ENCODE results near the gene SLC2A2. TPM values are rescaled to one million over a fixed set of nuclear protein-coding genes. Genes with fewer than 3 reads are reported as not detected.

SLC2A2 gene
- polyA plus RNA-seq (2013, experiment 1 of 2), result not detected
- polyA plus RNA-seq (2013, experiment 2 of 2), result not detected

GRCh38 chr3:171026597-171027293 lies at the start of gene SLC2A2:
Gene SLC2A2, minus strand, starts transcription at chr3:171026720. Its CDS starts 50 bp downstream, at chr3:171026670.
- 87% methylated on average over 4 of the region's 4 CpGs for WGBS

GRCh38 chr3:171072432-171072831 lies 45.9 kb upstream of the SLC2A2 start:
- Histone ChIP-seq H3K9me3 (ENCODE audit: insufficient read depth, low read depth, low read length) (no peaks in the 10 kb centered on the region), H3K36me3 (ENCODE audit: insufficient read depth, low read length) (peaks cover 5% of the 10 kb centered on the region; the same call in 1 of the 2 replicates), H3K27me3 (ENCODE audit: insufficient read depth, low read length) (no peaks in the 10 kb centered on the region), H3K27ac (ENCODE audit: low read depth, low read length) (no peak overlapping the region), H3K4me3 (ENCODE audit: low read length) (no peak overlapping the region), H3K9ac (ENCODE audit: low read depth, low read length) (no peak overlapping the region), H3K4me1 (ENCODE audit: insufficient read depth, low read length) (no peaks in the 10 kb centered on the region)

More at GRCh38 chr3:171026597-171027293, at the start of gene SLC2A2:
- Histone ChIP-seq H3K36me3 (ENCODE audit: insufficient read depth, low read length) (no peaks in the 10 kb centered on the region), H3K27ac (ENCODE audit: low read depth, low read length) (no peak within 1 kb of the TSS), H3K4me1 (ENCODE audit: insufficient read depth, low read length) (no peaks in the 10 kb centered on the region), H3K4me3 (ENCODE audit: low read length) (no peak within 1 kb of the TSS), H3K9me3 (ENCODE audit: insufficient read depth, low read depth, low read length) (no peaks in the 10 kb centered on the region), H3K9ac (ENCODE audit: low read depth, low read length) (no peak within 1 kb of the TSS), H3K27me3 (ENCODE audit: insufficient read depth, low read length) (peaks cover 27% of the 10 kb centered on the region)

GRCh38 chr3:171068658-171069057 lies 42.1 kb upstream of the SLC2A2 start:
- no peaks in the 10 kb centered on the region for H3K4me1 ChIP-seq (ENCODE audit: insufficient read depth, low read length)
- H3K36me3 ChIP-seq (ENCODE audit: insufficient read depth, low read length), result peaks cover 10% of the 10 kb centered on the region
- no peak overlapping the region for H3K9ac ChIP-seq (ENCODE audit: low read depth, low read length)
- no peaks in the 10 kb centered on the region for H3K27me3 ChIP-seq (ENCODE audit: insufficient read depth, low read length)
- no peaks in the 10 kb centered on the region for H3K9me3 ChIP-seq (ENCODE audit: insufficient read depth, low read depth, low read length)
- WGBS, result 96% methylated on average over 2 of the region's 3 CpGs
- H3K27ac ChIP-seq (ENCODE audit: low read depth, low read length), result no peak overlapping the region
- H3K4me3 ChIP-seq (ENCODE audit: low read length), result no peak overlapping the region

- WGBS, result 93% methylated on average over 6 of the region's 6 CpGs
- Histone ChIP-seq H3K27ac (ENCODE audit: low read depth, low read length) (no peak overlapping the region), H3K36me3 (ENCODE audit: insufficient read depth, low read length) (peaks cover 10% of the 10 kb centered on the region), H3K9ac (ENCODE audit: low read depth, low read length) (no peak overlapping the region), H3K4me1 (ENCODE audit: insufficient read depth, low read length) (peaks cover 13% of the 10 kb centered on the region), H3K4me3 (ENCODE audit: low read length) (no peak overlapping the region), H3K9me3 (ENCODE audit: insufficient read depth, low read depth, low read length) (no peaks in the 10 kb centered on the region), H3K27me3 (ENCODE audit: insufficient read depth, low read length) (no peaks in the 10 kb centered on the region)
These were observed 39.7 kb upstream of the SLC2A2 start for GRCh38 chr3:171066206-171066605.

- H3K4me3 ChIP-seq (ENCODE audit: low read length), result no peak overlapping the region
- WGBS, result 98% methylated on average over 1 of the region's 1 CpG
These were observed 39.2 kb upstream of the SLC2A2 start for GRCh38 chr3:171065732-171066131.

GRCh38 chr3:171064461-171064860 lies 37.9 kb upstream of the SLC2A2 start:
- Histone ChIP-seq H3K9ac (ENCODE audit: low read depth, low read length) (no peak overlapping the region), H3K9me3 (ENCODE audit: insufficient read depth, low read depth, low read length) (no peaks in the 10 kb centered on the region), H3K27me3 (ENCODE audit: insufficient read depth, low read length) (no peaks in the 10 kb centered on the region), H3K4me1 (ENCODE audit: insufficient read depth, low read length) (peaks cover 15% of the 10 kb centered on the region), H3K4me3 (ENCODE audit: low read length) (no peak overlapping the region), H3K36me3 (ENCODE audit: insufficient read depth, low read length) (peaks cover 7% of the 10 kb centered on the region), H3K27ac (ENCODE audit: low read depth, low read length) (no peak overlapping the region)
- 91% methylated on average over 2 of the region's 2 CpGs for WGBS

More at GRCh38 chr3:171065732-171066131, 39.2 kb upstream of the SLC2A2 start:
- no peaks in the 10 kb centered on the region for H3K9me3 ChIP-seq (ENCODE audit: insufficient read depth, low read depth, low read length)
- no peak overlapping the region for H3K27ac ChIP-seq (ENCODE audit: low read depth, low read length)
- no peak overlapping the region for H3K9ac ChIP-seq (ENCODE audit: low read depth, low read length)
- peaks cover 15% of the 10 kb centered on the region for H3K4me1 ChIP-seq (ENCODE audit: insufficient read depth, low read length)
- H3K27me3 ChIP-seq (ENCODE audit: insufficient read depth, low read length), result no peaks in the 10 kb centered on the region
- peaks cover 10% of the 10 kb centered on the region for H3K36me3 ChIP-seq (ENCODE audit: insufficient read depth, low read length)

GRCh38 chr3:171061749-171062148 lies 35.2 kb upstream of the SLC2A2 start:
- H3K4me3 ChIP-seq (ENCODE audit: low read length), result no peak overlapping the region
- no CpG with 5 or more reads among the region's 1 CpG for WGBS

GRCh38 chr3:171059978-171060377 lies 33.5 kb upstream of the SLC2A2 start:
- Histone ChIP-seq H3K4me1 (ENCODE audit: insufficient read depth, low read length) (peaks cover 15% of the 10 kb centered on the region), H3K4me3 (ENCODE audit: low read length) (no peak overlapping the region), H3K9ac (ENCODE audit: low read depth, low read length) (no peak overlapping the region), H3K27me3 (ENCODE audit: insufficient read depth, low read length) (no peaks in the 10 kb centered on the region), H3K36me3 (ENCODE audit: insufficient read depth, low read length) (no peaks in the 10 kb centered on the region), H3K9me3 (ENCODE audit: insufficient read depth, low read depth, low read length) (no peaks in the 10 kb centered on the region), H3K27ac (ENCODE audit: low read depth, low read length) (no peak overlapping the region)
- WGBS, result 94% methylated on average over 3 of the region's 3 CpGs

More at GRCh38 chr3:171061749-171062148, 35.2 kb upstream of the SLC2A2 start:
- Histone ChIP-seq H3K9ac (ENCODE audit: low read depth, low read length) (no peak overlapping the region), H3K27ac (ENCODE audit: low read depth, low read length) (no peak overlapping the region), H3K36me3 (ENCODE audit: insufficient read depth, low read length) (peaks cover 7% of the 10 kb centered on the region), H3K4me1 (ENCODE audit: insufficient read depth, low read length) (peaks cover 15% of the 10 kb centered on the region), H3K9me3 (ENCODE audit: insufficient read depth, low read depth, low read length) (no peaks in the 10 kb centered on the region), H3K27me3 (ENCODE audit: insufficient read depth, low read length) (no peaks in the 10 kb centered on the region)

GRCh38 chr3:171058873-171059603 lies 32.5 kb upstream of the SLC2A2 start:
- Histone ChIP-seq H3K36me3 (ENCODE audit: insufficient read depth, low read length) (no peaks in the 10 kb centered on the region), H3K27me3 (ENCODE audit: insufficient read depth, low read length) (no peaks in the 10 kb centered on the region), H3K27ac (ENCODE audit: low read depth, low read length) (no peak overlapping the region), H3K4me3 (ENCODE audit: low read length) (no peak overlapping the region), H3K4me1 (ENCODE audit: insufficient read depth, low read length) (peaks cover 15% of the 10 kb centered on the region), H3K9ac (ENCODE audit: low read depth, low read length) (no peak overlapping the region), H3K9me3 (ENCODE audit: insufficient read depth, low read depth, low read length) (no peaks in the 10 kb centered on the region)

GRCh38 chr3:171058058-171058457 lies 31.5 kb upstream of the SLC2A2 start:
- no peak overlapping the region for H3K9ac ChIP-seq (ENCODE audit: low read depth, low read length)
- no peaks in the 10 kb centered on the region for H3K9me3 ChIP-seq (ENCODE audit: insufficient read depth, low read depth, low read length)
- no peak overlapping the region for H3K4me3 ChIP-seq (ENCODE audit: low read length)
- H3K27ac ChIP-seq (ENCODE audit: low read depth, low read length), result no peak overlapping the region
- WGBS, result no CpG with 5 or more reads among the region's 1 CpG
- peaks cover 15% of the 10 kb centered on the region for H3K4me1 ChIP-seq (ENCODE audit: insufficient read depth, low read length)
- H3K36me3 ChIP-seq (ENCODE audit: insufficient read depth, low read length), result no peaks in the 10 kb centered on the region
- H3K27me3 ChIP-seq (ENCODE audit: insufficient read depth, low read length), result no peaks in the 10 kb centered on the region

GRCh38 chr3:171057072-171057471 lies 30.6 kb upstream of the SLC2A2 start:
- no peak overlapping the region for H3K27ac ChIP-seq (ENCODE audit: low read depth, low read length)

More at GRCh38 chr3:171057072-171057471, 30.6 kb upstream of the SLC2A2 start:
- H3K9me3 ChIP-seq (ENCODE audit: insufficient read depth, low read depth, low read length), result no peaks in the 10 kb centered on the region
- H3K4me3 ChIP-seq (ENCODE audit: low read length), result no peak overlapping the region
- no peaks in the 10 kb centered on the region for H3K36me3 ChIP-seq (ENCODE audit: insufficient read depth, low read length)
- no peak overlapping the region for H3K9ac ChIP-seq (ENCODE audit: low read depth, low read length)
- H3K4me1 ChIP-seq (ENCODE audit: insufficient read depth, low read length), result peaks cover 9% of the 10 kb centered on the region
- no peaks in the 10 kb centered on the region for H3K27me3 ChIP-seq (ENCODE audit: insufficient read depth, low read length)
- 73% methylated on average over 1 of the region's 1 CpG for whole genome bisulfite sequencing

Data from HUES64 (cell line).